A673 (cell line): ENCODE measurements around the gene C17orf50. TPM values are rescaled to one million over a fixed set of nuclear protein-coding genes. Genes with fewer than 3 reads are reported as not detected.

Experiments used
- BruUV-seq: library from RNA; stranded (reverse); fragments of 400-500 nt; replicated peaks from 2 replicates; lab custom pipeline; 2021; lab: Mats Ljungman, UMichigan
- CTCF ChIA-PET: fragments of 300-600 bp; sonication (Branson Sonifier 250); formaldehyde crosslinking; loops from one replicate; lab custom pipeline; 2022; ENCODE audit warnings: antibody characterized with exemption; lab: Charles Lee
- POLR2A ChIA-PET: fragments of 300-600 bp; sonication (Branson Sonifier 250); formaldehyde crosslinking; loops from one replicate; lab custom pipeline; 2022; ENCODE audit warnings: antibody characterized with exemption; ENCODE audit not compliant: low non-redundant PET; lab: Charles Lee
- DNase-seq: peaks from one replicate; pipeline ENCODE4 v3.0.0-alpha.2; 2015; ENCODE audit warnings: low spot score
- H3K27ac ChIP-seq: fragments of 200-600 bp; sonication (generic); 2 replicates; pipeline ENCODE4 v1.5.1; 2016; ENCODE audit warnings: mixed run types, low read depth, mild to moderate bottlenecking, mixed read lengths, antibody characterized with exemption, low read length; ENCODE audit not compliant: poor library complexity, severe bottlenecking
- H3K27me3 ChIP-seq: fragments of 200-600 bp; sonication (generic); replicated peaks from 2 replicates; pipeline ENCODE4 v1.6.1; 2017; ENCODE audit warnings: mixed run types, low read depth, mild to moderate bottlenecking, mixed read lengths, antibody characterized with exemption, low read length; ENCODE audit not compliant: insufficient read depth, poor library complexity
- H3K36me3 ChIP-seq: fragments of 200-600 bp; sonication (generic); 2 replicates; pipeline ENCODE4 v1.6.1; 2016; ENCODE audit warnings: mixed run types, mild to moderate bottlenecking, mixed read lengths, antibody characterized with exemption, low read length; ENCODE audit not compliant: insufficient read depth, poor library complexity, severe bottlenecking
- H3K4me1 ChIP-seq: fragments of 200-600 bp; sonication (generic); 2 replicates; pipeline ENCODE4 v1.6.1; 2017; ENCODE audit warnings: mixed run types, mild to moderate bottlenecking, mixed read lengths, antibody characterized with exemption, low read length; ENCODE audit not compliant: insufficient read depth, poor library complexity, severe bottlenecking
- H3K4me3 ChIP-seq: fragments of 200-600 bp; sonication (generic); 2 replicates; pipeline ENCODE4 v1.5.1; 2016; ENCODE audit warnings: low read depth, mixed run types, mild to moderate bottlenecking, mixed read lengths, low read length; ENCODE audit not compliant: poor library complexity, severe bottlenecking
- H3K9me3 ChIP-seq: fragments of 200-600 bp; sonication (generic); 2 replicates; pipeline ENCODE4 v1.6.1; 2016; ENCODE audit warnings: mixed run types, low read depth, mild to moderate bottlenecking, mixed read lengths, antibody characterized with exemption, low read length; ENCODE audit not compliant: poor library complexity, severe bottlenecking
- CTCF ChIP-seq: fragments of 300-800, 200-600 bp; sonication (generic); conservative IDR thresholded peaks from 2 replicates; pipeline ENCODE4 v1.5.1; 2017; ENCODE audit warnings: low read depth, mild to moderate bottlenecking, antibody characterized with exemption, low read length, moderate library complexity, mixed read lengths
- EZH2 ChIP-seq: fragments of 200-600 bp; sonication (generic); IDR thresholded peaks from 2 replicates; pipeline ENCODE4 v1.6.1; 2017; ENCODE audit warnings: borderline replicate concordance, low read depth, mild to moderate bottlenecking, mixed read lengths, antibody characterized with exemption, low read length; ENCODE audit not compliant: poor library complexity, severe bottlenecking
- intact Hi-C: fragments of 100-400 bp; cut with micrococcal nuclease; formaldehyde crosslinking; loops from one replicate; pipeline ENCODE4 v1.10.0; 2022; ENCODE audit not compliant: unreplicated experiment
- total RNA-seq: library from RNA; stranded (reverse); gene quantifications from 2 replicates; pipeline ENCODE4 v1.2.3, GENCODE V29; 2021

C17orf50 gene
- total RNA-seq, 1 experiment from 2014 or later, result not detected

DNA sequence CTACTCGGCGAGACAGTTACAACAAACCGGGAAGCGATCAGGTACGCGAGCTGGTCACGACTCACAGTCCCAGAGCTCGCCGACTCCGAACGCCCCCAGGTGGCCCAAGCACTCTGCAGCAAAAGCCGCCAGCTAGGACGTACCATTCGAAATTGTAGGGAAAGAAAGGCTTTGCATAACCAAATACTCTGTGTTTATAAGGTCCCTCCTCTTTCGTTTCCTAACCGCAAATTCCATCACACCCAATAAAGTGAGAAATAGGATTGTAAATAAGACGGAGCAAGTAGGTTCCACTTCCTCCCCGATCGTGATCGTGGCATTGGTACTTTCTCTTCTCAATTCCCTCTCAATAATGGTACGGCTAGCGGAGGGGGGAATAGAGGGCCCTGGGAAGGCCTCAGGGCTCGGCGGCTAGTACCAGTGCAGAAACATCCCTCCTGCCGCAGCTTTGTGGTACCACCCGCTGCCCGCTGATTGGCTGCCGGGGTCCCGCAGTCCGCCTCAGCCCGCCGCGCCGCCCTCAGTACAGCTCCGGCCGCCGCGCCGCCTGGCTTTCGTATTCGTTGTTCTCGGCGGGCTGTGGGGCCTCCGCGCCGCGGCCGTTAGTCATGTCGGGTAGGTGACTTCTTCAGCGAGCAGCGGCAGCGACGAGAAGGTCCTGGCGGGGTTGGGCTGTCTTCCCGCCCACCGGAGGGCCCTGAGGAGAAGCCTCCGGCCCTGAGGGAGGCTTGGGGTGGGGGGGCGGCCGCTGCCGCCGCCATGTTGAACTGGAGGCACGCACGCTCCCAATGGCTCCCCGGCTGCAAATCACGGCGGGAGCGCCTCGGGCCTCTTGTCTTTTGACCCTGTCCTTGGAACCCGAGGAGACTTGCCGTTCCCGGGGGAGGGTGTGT lies 48.5 kb downstream of the C17orf50 start, which contains the start of gene TAF15:
TAF15 (plus strand) TSS at position 523 of the 893 bp plus-strand sequence; CDS start at position 609, 86 bp downstream.
- Histone ChIP-seq H3K27me3 (no peaks in the 10 kb centered on the region), H3K4me3 (peak within 1 kb of the TSS; percentile 84), H3K4me1 (peaks cover 17% of the 10 kb centered on the region), H3K27ac (peak within 1 kb of the TSS; percentile 97), H3K36me3 (no peaks in the 10 kb centered on the region), H3K9me3 (no peaks in the 10 kb centered on the region)
- POLR2A ChIA-PET, result interaction anchor here (0.6 to 1.2 kb wide), 3 partner anchors 13 to 202 kb away, joined by 5 to 7 read pairs (median 5); no protein-coding TSS in a partner anchor
- intact Hi-C loops, result loop anchor here (5.0 kb wide), 1 partner anchor 47 kb away; the partner anchor contains the start of gene C17orf50
- no TSS peak for BruUV-seq
- CTCF ChIA-PET, result interaction anchor here (2.0 kb wide), 1 partner anchor 45 kb away, joined by 13 read pairs; no protein-coding TSS in a partner anchor
- TF ChIP-seq CTCF (peak; percentile 63), EZH2 (no peak)
- DNase-seq, result peak; percentile 96

DNA sequence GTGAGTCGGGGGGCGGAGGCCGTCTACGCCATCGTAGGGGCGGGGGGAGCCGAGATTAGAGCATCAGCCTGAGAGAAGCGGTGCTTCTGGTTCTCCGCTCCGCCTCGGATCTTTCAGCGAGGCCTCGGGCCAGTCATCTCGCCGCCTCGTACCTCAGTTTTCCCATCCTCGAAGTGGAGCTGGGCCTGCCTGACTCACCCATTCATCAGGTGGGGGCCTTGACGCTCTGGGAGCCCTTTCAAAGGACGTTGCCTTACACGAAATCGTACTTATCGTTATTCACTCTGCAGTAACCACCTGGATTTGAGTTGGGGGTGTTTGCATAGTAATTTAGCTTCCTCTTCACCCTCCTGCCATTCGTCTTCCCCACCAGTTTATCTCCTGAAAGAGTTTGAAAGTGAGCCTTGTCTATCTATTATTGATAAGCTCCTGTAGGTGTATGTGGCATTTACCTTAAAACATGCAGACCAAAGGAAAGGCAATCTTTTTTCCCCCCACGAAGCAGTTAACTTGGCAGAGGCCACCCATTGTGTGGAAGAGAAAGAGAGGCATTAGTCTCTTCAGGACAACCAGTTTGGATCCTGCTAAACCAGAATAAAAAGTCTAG lies 49.3 kb downstream of the C17orf50 start:
- no peak for DNase-seq
- POLR2A ChIA-PET, result no interaction called here
- Histone ChIP-seq H3K4me1 (peaks cover 17% of the 10 kb centered on the region), H3K27me3 (no peaks in the 10 kb centered on the region), H3K4me3 (peak overlapping the region; percentile 84), H3K36me3 (no peaks in the 10 kb centered on the region), H3K9me3 (no peaks in the 10 kb centered on the region), H3K27ac (peak overlapping the region; percentile 97)
- no TSS peak for BruUV-seq
- CTCF ChIA-PET, result no interaction called here
- TF ChIP-seq EZH2 (no peak), CTCF (no peak)
- intact Hi-C loops, result loop anchor here (5.0 kb wide), 1 partner anchor 48 kb away; the partner anchor contains the start of gene C17orf50

GRCh38 chr17:35811759-35812158 lies 51.1 kb downstream of the C17orf50 start:
- Histone ChIP-seq H3K27me3 (no peaks in the 10 kb centered on the region), H3K36me3 (no peaks in the 10 kb centered on the region), H3K9me3 (no peaks in the 10 kb centered on the region), H3K4me3 (peak overlapping the region; percentile 84), H3K4me1 (peaks cover 17% of the 10 kb centered on the region), H3K27ac (no peak overlapping the region)
- DNase-seq, result no peak
- intact Hi-C loops, result no loop called here
- no TSS peak for BruUV-seq
- ChIA-PET POLR2A (no interaction called here), CTCF (no interaction called here)
- TF ChIP-seq CTCF (no peak), EZH2 (no peak)
